Measurements from ENCODE around the gene PPP3R1. TPM values are rescaled to one million over a fixed set of nuclear protein-coding genes. Genes with fewer than 3 reads are reported as not detected.

PPP3R1 gene
- total and polyA plus RNA-seq, 4 donors, result 2.4 to 42.5 (median 18.3) TPM

GRCh38 chr2:68185541-68186164, 66.7 kb downstream of the PPP3R1 start:
- peaks cover 2 to 11% (median 7%) of the 10 kb centered on the region in 4 donors for H3K36me3 ChIP-seq (ENCODE audit: control insufficient read depth in 4 of 4, insufficient read depth in 3 of 4, low read depth in 1 of 4, low read length in 3 of 4)
- H3K9me3 ChIP-seq (ENCODE audit: control insufficient read depth in 4 of 4, low read length in 3 of 4), result no peaks in the 10 kb centered on the region
- peak; percentile 76 for DNase-seq (ENCODE audit: low spot score)
- H3K4me1 ChIP-seq (ENCODE audit: control insufficient read depth in 4 of 4, insufficient read depth in 4 of 4, low read length in 3 of 4), result peaks cover 9 to 18% (median 12%) of the 10 kb centered on the region in 4 donors
- no peaks in the 10 kb centered on the region for H3K27me3 ChIP-seq (ENCODE audit: control insufficient read depth in 4 of 4, insufficient read depth in 4 of 4, low read length in 3 of 4)
- no peak overlapping the region for H3K4me3 ChIP-seq (ENCODE audit: low read depth in 1 of 3, low read length in 3 of 3)
- H3K9ac ChIP-seq (ENCODE audit: low read depth in 1 of 2, low read length in 2 of 2), result no peak overlapping the region
- TF ChIP-seq TAF1 (conservative IDR thresholded peaks at IDR 0.05) (no peak), RXRA (IDR thresholded peaks at IDR 0.05) (peak in 1 of 2 donors; percentile 31), CTCF (IDR thresholded peaks at IDR 0.05; ENCODE audit: low read depth, low read length, missing input control) (peak; percentile 35), EGR1 (IDR thresholded peaks at IDR 0.05; ENCODE audit: low read depth in 2 of 2) (no peak), ZBTB33 (IDR thresholded peaks at IDR 0.05) (no peak), HNF4A (conservative IDR thresholded peaks at IDR 0.05) (no peak), RAD21 (IDR thresholded peaks at IDR 0.05) (peak; percentile 27 to 70), YY1 (IDR thresholded peaks at IDR 0.05) (no peak), FOXA1 (IDR thresholded peaks at IDR 0.05) (no peak), JUND (IDR thresholded peaks at IDR 0.05) (no peak), FOXA2 (IDR thresholded peaks at IDR 0.05) (no peak), SP1 (IDR thresholded peaks at IDR 0.05) (no peak), GABPA (IDR thresholded peaks at IDR 0.05 in 1 of 2, conservative IDR thresholded peaks at IDR 0.05 in 1 of 2) (no peak)
- TF ChIP-seq, protein P1, sequence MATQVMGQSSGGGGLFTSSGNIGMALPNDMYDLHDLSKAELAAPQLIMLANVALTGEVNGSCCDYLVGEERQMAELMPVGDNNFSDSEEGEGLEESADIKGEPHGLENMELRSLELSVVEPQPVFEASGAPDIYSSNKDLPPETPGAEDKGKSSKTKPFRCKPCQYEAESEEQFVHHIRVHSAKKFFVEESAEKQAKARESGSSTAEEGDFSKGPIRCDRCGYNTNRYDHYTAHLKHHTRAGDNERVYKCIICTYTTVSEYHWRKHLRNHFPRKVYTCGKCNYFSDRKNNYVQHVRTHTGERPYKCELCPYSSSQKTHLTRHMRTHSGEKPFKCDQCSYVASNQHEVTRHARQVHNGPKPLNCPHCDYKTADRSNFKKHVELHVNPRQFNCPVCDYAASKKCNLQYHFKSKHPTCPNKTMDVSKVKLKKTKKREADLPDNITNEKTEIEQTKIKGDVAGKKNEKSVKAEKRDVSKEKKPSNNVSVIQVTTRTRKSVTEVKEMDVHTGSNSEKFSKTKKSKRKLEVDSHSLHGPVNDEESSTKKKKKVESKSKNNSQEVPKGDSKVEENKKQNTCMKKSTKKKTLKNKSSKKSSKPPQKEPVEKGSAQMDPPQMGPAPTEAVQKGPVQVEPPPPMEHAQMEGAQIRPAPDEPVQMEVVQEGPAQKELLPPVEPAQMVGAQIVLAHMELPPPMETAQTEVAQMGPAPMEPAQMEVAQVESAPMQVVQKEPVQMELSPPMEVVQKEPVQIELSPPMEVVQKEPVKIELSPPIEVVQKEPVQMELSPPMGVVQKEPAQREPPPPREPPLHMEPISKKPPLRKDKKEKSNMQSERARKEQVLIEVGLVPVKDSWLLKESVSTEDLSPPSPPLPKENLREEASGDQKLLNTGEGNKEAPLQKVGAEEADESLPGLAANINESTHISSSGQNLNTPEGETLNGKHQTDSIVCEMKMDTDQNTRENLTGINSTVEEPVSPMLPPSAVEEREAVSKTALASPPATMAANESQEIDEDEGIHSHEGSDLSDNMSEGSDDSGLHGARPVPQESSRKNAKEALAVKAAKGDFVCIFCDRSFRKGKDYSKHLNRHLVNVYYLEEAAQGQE (IDR thresholded peaks at IDR 0.05), result no peak
- TF ChIP-seq, protein P2, sequence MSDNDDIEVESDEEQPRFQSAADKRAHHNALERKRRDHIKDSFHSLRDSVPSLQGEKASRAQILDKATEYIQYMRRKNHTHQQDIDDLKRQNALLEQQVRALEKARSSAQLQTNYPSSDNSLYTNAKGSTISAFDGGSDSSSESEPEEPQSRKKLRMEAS (IDR thresholded peaks at IDR 0.05), result no peak
- TF ChIP-seq, protein P3, sequence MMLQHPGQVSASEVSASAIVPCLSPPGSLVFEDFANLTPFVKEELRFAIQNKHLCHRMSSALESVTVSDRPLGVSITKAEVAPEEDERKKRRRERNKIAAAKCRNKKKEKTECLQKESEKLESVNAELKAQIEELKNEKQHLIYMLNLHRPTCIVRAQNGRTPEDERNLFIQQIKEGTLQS (IDR thresholded peaks at IDR 0.05), result no peak
- 34% methylated on average over 5 of the region's 5 CpGs for WGBS
- H3K27ac ChIP-seq (ENCODE audit: low read depth in 1 of 2, low read length in 2 of 2), result no peak overlapping the region
